GM15510 (cell line): ENCODE results near the gene ZDHHC21.

ENCODE experiments used
- POLR2A ChIP-seq: IDR thresholded peaks from 3 replicates; pipeline ENCODE4 v1.6.1; 2011; ENCODE audit warnings: borderline replicate concordance; ENCODE audit not compliant: insufficient read length; ENCODE audit errors: extremely low read depth

ZDHHC21 gene

GRCh38 chr9:14702200-14702720 is 9.0 kb upstream of the ZDHHC21 start:
- no peak for TF ChIP-seq POLR2A

- no peak for TF ChIP-seq POLR2A
Observed at GRCh38 chr9:14692470-14693250, 572 bp downstream of the ZDHHC21 start.

GRCh38 chr9:14690948-14691730 is 2.1 kb downstream of the ZDHHC21 start:
- no peak for TF ChIP-seq POLR2A

DNA sequence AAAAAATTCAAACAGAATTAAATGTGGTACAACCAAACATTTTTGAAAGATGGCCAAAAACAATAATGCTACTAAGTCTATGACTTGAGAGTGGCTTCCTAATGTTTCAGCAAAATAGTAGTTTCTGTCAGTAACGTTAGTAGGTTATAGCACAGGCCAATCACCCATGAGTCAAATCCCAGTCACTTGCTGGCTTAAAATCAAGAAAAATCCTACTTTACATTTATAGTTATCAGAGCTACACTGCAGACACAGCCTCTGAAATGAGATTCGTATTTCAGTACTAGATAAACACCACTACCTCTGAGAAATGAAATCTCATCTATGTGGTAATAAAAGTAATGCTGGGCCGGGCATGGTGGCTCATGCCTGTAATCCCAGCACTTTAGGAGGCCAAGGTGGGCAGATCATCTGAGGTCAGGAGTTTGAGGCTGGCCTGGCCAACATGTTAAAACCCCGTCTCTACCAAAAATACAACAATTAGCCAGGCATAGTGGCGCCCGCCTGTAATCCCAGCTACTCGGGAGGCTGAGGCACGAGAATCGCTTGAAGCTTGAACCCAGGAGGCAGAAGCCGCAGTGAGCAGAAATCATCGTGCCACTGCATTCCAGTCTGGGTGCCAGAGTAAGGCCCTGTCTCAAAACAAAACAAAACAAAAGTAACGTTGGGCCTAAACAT is 6.1 kb downstream of the ZDHHC21 start:
- TF ChIP-seq POLR2A = no peak

DNA sequence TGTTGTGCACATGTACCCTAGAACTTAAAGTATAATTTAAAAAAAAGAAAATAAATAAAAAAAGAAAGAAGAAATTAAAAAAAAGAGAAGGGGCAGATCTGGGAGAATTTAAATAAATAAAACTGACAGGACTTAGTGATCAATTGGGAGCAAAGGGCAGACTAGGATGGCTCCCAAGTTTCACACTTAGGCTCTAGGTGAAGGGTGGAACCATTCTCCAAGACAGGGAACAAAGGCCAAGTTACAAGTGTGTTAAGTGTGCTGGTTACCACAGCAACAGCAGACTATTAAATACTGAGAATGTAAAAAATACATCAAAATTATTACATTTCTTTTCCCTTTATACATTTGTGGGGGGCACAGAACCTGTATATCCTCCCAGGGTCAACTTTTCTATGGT is 7.1 kb downstream of the ZDHHC21 start:
- TF ChIP-seq POLR2A = no peak

DNA sequence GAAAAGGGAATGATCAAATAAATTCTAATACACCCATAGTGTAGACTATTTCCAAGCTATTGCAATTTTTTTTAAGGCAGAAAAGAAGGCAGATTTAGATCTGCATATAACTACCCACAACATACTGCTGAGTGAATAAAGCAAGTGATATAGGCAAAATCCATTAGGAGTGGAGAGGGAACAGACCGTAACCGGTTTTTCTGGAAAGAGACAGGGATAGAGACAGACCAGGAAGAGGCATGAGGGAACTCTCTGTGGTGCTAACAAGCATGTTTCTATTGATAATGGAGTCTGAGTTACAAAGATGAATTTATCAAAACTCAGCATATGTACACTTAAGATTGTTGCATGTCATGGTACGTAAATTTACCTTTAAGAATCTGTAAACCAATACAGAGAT is 14.5 kb downstream of the ZDHHC21 start:
- no peak for TF ChIP-seq POLR2A

- no peak for TF ChIP-seq POLR2A
Observed at GRCh38 chr9:14677872-14678271, 15.4 kb downstream of the ZDHHC21 start.

- no peak for TF ChIP-seq POLR2A
Observed at GRCh38 chr9:14677396-14677795, 15.8 kb downstream of the ZDHHC21 start.

- no peak for TF ChIP-seq POLR2A
Observed at GRCh38 chr9:14674630-14675029, 18.6 kb downstream of the ZDHHC21 start.

GRCh38 chr9:14671377-14671776 is 21.9 kb downstream of the ZDHHC21 start:
- TF ChIP-seq POLR2A = no peak

DNA sequence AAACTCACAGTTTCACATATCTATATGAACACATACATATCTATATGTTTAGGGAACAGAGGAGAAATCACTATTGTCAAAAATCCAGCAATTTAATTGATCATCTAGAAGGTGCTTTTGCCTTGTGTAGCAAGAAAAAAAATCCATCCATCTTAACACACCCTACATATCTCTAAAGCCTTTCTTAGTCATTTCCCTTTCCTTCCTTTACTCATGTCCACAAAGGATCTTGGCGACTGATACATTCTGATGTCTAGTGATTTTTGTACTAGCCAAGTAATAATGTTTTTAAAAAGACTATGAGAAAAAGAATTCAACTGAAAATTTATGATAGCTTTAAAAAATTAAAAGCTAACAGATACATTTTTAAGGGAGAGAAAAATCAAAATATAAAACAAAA is 22.5 kb downstream of the ZDHHC21 start:
- no peak for TF ChIP-seq POLR2A

DNA sequence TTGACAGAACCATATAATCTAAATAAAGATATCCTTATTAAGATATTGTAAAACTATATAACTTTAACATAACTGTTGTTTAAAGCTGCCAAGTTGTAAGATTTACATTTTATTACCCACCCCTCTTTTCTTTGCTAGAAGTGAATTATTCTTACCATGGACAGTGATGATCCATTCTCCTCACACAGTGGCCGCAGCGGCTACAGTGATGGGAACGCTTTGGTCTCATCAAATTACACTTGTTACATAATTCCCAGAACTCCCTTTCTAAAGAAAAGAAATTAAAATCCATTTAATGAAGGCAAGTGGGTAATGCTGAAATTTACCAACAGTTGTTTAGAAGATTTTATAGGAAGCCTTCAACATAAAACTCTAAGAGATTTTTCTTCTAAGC is 31.2 kb downstream of the ZDHHC21 start:
- TF ChIP-seq POLR2A = no peak

DNA sequence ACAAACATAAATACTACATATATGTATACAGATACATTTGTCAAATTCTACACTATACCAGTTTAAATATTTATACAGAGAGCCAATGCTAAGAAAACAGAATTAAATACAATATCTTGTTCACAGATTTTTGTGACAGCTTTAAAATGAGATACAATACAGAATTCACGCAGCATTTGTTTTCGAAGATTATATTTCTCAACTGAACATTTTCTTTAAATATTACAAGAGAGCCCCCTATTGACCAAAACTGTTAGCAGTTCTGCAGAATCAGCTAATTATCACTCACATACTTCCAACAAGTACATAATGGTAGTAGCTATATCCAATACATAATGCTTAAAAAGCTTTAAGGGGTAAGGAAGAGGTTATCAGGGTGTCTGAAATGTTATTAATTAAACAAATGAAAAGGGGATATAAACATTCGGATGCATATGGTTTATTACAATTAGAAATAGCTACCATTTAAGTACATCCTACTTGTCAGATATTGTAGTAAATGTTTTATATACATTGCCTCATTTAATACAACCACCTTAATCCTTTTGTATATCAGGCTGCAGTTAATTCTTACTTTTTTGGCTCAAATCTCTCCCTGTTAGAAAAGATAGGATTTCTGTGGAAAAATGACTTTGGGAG is 31.7 kb downstream of the ZDHHC21 start:
- TF ChIP-seq POLR2A = no peak

GRCh38 chr9:14660721-14661120 is 32.5 kb downstream of the ZDHHC21 start:
- TF ChIP-seq POLR2A = no peak

DNA sequence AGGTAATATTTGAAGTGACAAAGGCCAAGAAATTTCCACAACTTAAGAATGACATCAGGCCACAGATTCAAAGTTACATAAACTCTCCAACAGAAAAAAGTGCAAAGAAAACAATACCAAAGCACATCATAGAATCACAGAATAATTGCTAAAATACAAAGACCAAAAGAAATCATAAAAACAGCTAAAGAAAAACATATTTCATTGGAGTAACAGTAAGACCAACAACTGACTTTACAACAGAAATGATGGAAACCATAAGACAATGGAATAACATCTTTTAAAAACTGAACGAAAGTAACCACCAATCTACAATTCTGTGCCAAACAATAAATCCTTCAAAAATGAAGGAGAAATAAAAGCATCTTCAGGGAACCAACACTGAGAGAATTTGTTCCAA is 38.3 kb downstream of the ZDHHC21 start:
- TF ChIP-seq POLR2A = no peak
